Panc1 (cell line): ENCODE measurements around the gene PICALM. TPM values are rescaled to one million over a fixed set of nuclear protein-coding genes. Genes with fewer than 3 reads are reported as not detected.
A peak's percentile ranks its signal among the peaks of the same experiment; 100 is the strongest.

Experiments
- ATAC-seq: fragments of 200-7000 bp; cut with Tn5 transposase; 2 replicates; pipeline ENCODE4 v1.9.1; 2020; ENCODE audit warnings: mild to moderate bottlenecking, moderate library complexity
- BruUV-seq: library from RNA; stranded (reverse); fragments of 400-500 nt; replicated peaks from 2 replicates; lab custom pipeline; 2021; lab: Mats Ljungman, UMichigan
- CTCF ChIA-PET: fragments of 300-600 bp; sonication (Branson Sonifier 250); formaldehyde crosslinking; loops from one replicate; lab custom pipeline; 2022; ENCODE audit warnings: antibody characterized with exemption; lab: Charles Lee
- POLR2A ChIA-PET: fragments of 300-600 bp; sonication (Branson Sonifier 250); formaldehyde crosslinking; loops from one replicate; lab custom pipeline; 2022; ENCODE audit warnings: antibody characterized with exemption; lab: Charles Lee
- DNase-seq: peaks from one replicate; pipeline ENCODE4 v3.0.0-alpha.2; 2010; ENCODE audit warnings: low read depth, low spot score
- H3K27ac ChIP-seq: 2 replicates; pipeline ENCODE4 v1.5.1; 2011; ENCODE audit warnings: mild to moderate bottlenecking, low read length, inconsistent platforms
- H3K27me3 ChIP-seq: fragments of 200-500 bp; sonication (Bioruptor generic); 2 replicates; pipeline ENCODE4 v1.6.0; 2014; ENCODE audit warnings: low read length, inconsistent platforms; ENCODE audit not compliant: control insufficient read depth, insufficient read depth
- H3K36me3 ChIP-seq: fragments of 200-500 bp; sonication (Bioruptor generic); 2 replicates; pipeline ENCODE4 v1.5.1; 2014; ENCODE audit warnings: inconsistent platforms, mild to moderate bottlenecking, low read length, moderate library complexity; ENCODE audit not compliant: control insufficient read depth, insufficient read depth
- H3K4me1 ChIP-seq: 2 replicates; pipeline ENCODE4 v1.5.1; 2011; ENCODE audit warnings: inconsistent platforms, mild to moderate bottlenecking, low read length, moderate library complexity; ENCODE audit not compliant: control insufficient read depth, insufficient read depth
- H3K4me3 ChIP-seq, 2 experiments: 2 replicates each; pipeline ENCODE4 v1.5.1; 2011 to 2012; ENCODE audit warnings: low read depth in 2 of 2, low read length in 2 of 2, mild to moderate bottlenecking in 2 of 2, inconsistent platforms in 1 of 2, moderate library complexity in 1 of 2
- H3K9me3 ChIP-seq: fragments of 200-500 bp; sonication (Bioruptor generic); 2 replicates; pipeline ENCODE4 v1.5.1; 2014; ENCODE audit warnings: low read depth, mild to moderate bottlenecking, inconsistent platforms, low read length, moderate library complexity; ENCODE audit not compliant: control insufficient read depth, insufficient read depth
- CTCF ChIP-seq: fragments of 450-650 bp; IDR thresholded peaks from 2 replicates; pipeline ENCODE4 v1.5.1; 2017; ENCODE audit warnings: mild to moderate bottlenecking
- POLR2AphosphoS5 ChIP-seq: IDR thresholded peaks from 2 replicates; pipeline ENCODE4 v1.6.1; 2012; ENCODE audit warnings: mild to moderate bottlenecking, low read depth, low read length, moderate library complexity
- SIN3A ChIP-seq: IDR thresholded peaks from 2 replicates; pipeline ENCODE4 v1.6.1; 2012; ENCODE audit warnings: low read depth, mild to moderate bottlenecking, low read length, moderate library complexity, borderline replicate concordance; ENCODE audit not compliant: insufficient read depth
- TCF7L2 ChIP-seq: IDR thresholded peaks from 2 replicates; pipeline ENCODE4 v1.6.1; 2011; ENCODE audit warnings: mild to moderate bottlenecking, low read depth, low read length, inconsistent platforms
- in situ Hi-C: cut with HindIII; loops from 2 replicates; pipeline ENCODE4 v1.10.0; 2016; ENCODE audit warnings: low sequenced_read_pairs, low pct_unique_long_range_greater_than_20kb
- intact Hi-C: fragments of 100-400 bp; cut with micrococcal nuclease; formaldehyde crosslinking; loops from one replicate; pipeline ENCODE4 v1.10.0; 2022; ENCODE audit not compliant: unreplicated experiment
- total RNA-seq: library from RNA; stranded (reverse); gene quantifications from one replicate; pipeline ENCODE4 v1.2.1, GENCODE V29; 2021; ENCODE audit not compliant: unreplicated experiment
- TF ChIP-seq, protein P1 (sequence below), 2 experiments: IDR thresholded peaks; 2 replicates each; pipeline ENCODE4 v1.6.1; 2011 to 2012; ENCODE audit warnings: low read depth in 2 of 2, control low read depth in 1 of 2, low read length in 1 of 2, mild to moderate bottlenecking in 1 of 2, moderate library complexity in 1 of 2; ENCODE audit not compliant: insufficient read depth in 1 of 2

PICALM gene
- total RNA-seq, 1 experiment from 2014 or later = 153 TPM

DNA sequence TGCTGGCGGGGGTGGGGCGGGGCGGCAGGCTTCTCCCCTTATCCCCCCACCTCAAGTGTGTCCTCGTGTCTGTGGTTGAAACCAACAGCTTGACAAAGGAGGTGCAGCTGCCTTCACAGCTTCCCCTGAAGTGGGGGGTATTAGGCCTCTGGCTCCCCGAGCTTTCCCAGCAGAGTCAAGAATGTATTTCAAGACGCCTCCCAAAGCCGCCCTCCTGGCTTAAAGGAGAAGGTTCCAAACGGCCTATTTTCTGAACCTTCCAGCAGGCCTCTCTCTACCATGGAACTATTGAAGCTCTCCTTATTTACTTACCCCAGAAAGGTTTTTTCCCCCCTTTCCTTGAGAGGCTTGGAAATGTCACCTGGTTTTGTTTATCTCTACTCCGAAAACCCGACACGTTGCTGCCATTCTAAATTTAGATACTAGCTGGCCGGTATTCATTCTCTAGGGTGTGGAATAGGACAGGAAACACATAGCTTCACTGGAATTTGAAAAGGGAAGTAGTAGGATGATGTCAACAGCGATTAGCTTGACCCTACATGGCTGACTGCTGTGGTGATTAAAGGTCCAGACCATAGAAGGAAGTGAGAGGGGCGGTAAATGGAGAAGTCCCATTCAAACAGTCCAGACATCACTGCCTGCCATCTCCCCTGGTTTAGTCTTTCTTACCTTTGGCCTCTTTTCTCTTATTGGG is 671 bp upstream of the PICALM start:
- Histone ChIP-seq H3K27me3 (no peaks in the 10 kb centered on the region), H3K4me1 (peaks cover 28% of the 10 kb centered on the region), H3K9me3 (no peaks in the 10 kb centered on the region), H3K36me3 (no peaks in the 10 kb centered on the region; the same call in 1 of the 2 replicates), H3K4me3 (peak overlapping the region; percentile 64 to 69), H3K27ac (peak overlapping the region; percentile 99)
- in situ Hi-C loops = no loop called here
- intact Hi-C loops = no loop called here
- BruUV-seq = TSS peak; percentile 85
- ChIA-PET CTCF (interaction anchor here (0.6 to 1.1 kb wide), 4 partner anchors 47 to 251 kb away, joined by 4 to 8 read pairs (median 4); no protein-coding TSS in a partner anchor), POLR2A (interaction anchor here (0.5 to 1.9 kb wide), 5 partner anchors 100 to 506 kb away, joined by 3 to 15 read pairs (median 6); no protein-coding TSS in a partner anchor)
- ATAC-seq (peak; percentile 28), DNase-seq (peak; percentile 75)
- no peak for TF ChIP-seq TCF7L2
- TF ChIP-seq POLR2AphosphoS5 = no peak
- no peak for TF ChIP-seq CTCF
- TF ChIP-seq, protein P1, sequence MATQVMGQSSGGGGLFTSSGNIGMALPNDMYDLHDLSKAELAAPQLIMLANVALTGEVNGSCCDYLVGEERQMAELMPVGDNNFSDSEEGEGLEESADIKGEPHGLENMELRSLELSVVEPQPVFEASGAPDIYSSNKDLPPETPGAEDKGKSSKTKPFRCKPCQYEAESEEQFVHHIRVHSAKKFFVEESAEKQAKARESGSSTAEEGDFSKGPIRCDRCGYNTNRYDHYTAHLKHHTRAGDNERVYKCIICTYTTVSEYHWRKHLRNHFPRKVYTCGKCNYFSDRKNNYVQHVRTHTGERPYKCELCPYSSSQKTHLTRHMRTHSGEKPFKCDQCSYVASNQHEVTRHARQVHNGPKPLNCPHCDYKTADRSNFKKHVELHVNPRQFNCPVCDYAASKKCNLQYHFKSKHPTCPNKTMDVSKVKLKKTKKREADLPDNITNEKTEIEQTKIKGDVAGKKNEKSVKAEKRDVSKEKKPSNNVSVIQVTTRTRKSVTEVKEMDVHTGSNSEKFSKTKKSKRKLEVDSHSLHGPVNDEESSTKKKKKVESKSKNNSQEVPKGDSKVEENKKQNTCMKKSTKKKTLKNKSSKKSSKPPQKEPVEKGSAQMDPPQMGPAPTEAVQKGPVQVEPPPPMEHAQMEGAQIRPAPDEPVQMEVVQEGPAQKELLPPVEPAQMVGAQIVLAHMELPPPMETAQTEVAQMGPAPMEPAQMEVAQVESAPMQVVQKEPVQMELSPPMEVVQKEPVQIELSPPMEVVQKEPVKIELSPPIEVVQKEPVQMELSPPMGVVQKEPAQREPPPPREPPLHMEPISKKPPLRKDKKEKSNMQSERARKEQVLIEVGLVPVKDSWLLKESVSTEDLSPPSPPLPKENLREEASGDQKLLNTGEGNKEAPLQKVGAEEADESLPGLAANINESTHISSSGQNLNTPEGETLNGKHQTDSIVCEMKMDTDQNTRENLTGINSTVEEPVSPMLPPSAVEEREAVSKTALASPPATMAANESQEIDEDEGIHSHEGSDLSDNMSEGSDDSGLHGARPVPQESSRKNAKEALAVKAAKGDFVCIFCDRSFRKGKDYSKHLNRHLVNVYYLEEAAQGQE (IDR thresholded peaks at IDR 0.05; ENCODE audit: insufficient read depth in 1 of 2, low read depth in 2 of 2, low read length in 1 of 2) = no peak
- no peak for TF ChIP-seq SIN3A

DNA sequence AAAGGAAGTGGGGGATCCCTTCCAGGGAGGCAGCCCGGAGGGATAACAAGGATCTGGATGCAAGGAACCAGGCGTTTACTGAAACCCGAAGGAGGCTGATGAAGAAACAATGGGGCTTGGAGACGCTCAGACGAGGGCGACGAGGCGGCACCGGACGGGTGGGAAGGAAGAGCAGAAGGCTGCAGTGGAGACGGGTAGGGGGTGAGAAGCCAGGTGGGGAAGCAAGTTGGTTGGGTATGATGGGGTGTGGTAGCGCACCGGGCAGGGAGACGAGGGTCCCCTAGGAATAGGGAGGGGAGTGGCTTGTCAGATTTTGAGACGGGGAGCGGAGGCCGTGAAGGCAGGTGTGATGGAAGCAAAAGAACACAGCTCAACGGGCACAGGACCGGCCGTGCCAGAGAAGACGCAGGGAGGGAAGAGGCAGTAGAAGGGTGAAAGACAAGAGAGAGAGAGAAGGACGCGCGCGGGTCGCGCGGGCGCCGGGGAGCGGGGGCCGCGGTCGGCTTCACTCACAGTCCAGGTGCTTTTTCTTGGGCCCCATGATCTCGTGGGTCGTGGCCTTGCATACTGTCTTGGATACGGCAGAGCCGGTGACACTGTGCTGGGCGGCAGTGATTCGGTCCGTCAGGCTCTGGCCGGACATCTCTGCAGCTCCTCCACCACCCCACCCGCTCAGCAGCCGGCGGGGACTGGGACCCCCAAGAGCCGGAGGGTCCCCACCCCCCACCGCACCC is 579 bp downstream of the PICALM start:
- Histone ChIP-seq H3K27ac (peak overlapping the region; percentile 91), H3K27me3 (no peaks in the 10 kb centered on the region), H3K4me3 (peak overlapping the region; percentile 69 to 76), H3K9me3 (no peaks in the 10 kb centered on the region), H3K4me1 (peaks cover 40% of the 10 kb centered on the region), H3K36me3 (no peaks in the 10 kb centered on the region; the same call in 1 of the 2 replicates)
- BruUV-seq = no TSS peak
- in situ Hi-C loops (no loop called here), intact Hi-C loops (no loop called here)
- DNase-seq = no peak
- peak; percentile 62 for ATAC-seq
- ChIA-PET POLR2A (interaction anchor here (0.5 to 1.9 kb wide), 4 partner anchors 20 to 125 kb away, joined by 3 to 6 read pairs (median 5); no protein-coding TSS in a partner anchor), CTCF (interaction anchor here (0.6 to 1.6 kb wide), 3 partner anchors 26 to 349 kb away, joined by 5 to 7 read pairs (median 5); no protein-coding TSS in a partner anchor)
- TF ChIP-seq SIN3A = peak; percentile 91; the same call in 1 of the 2 replicates
- TF ChIP-seq TCF7L2 = no peak
